Transverse colon (tissue), 4 donors: Measurements from ENCODE around the gene PDE2A. TPM values are rescaled to one million over a fixed set of nuclear protein-coding genes. Genes with fewer than 3 reads are reported as not detected.

Experiments used
- DNase-seq: peaks from one replicate; pipeline ENCODE4 v3.0.0-alpha.2; 2019
- H3K27ac ChIP-seq, 4 donors: fragments of 200-600 bp; sonication (generic); 2 replicates each; pipeline ENCODE4 v1.5.1; 2016 to 2018; ENCODE audit warnings: inconsistent platforms in 4 of 4
- H3K27me3 ChIP-seq: fragments of 200-600 bp; sonication (generic); 2 replicates; pipeline ENCODE4 v1.5.1; 2017; ENCODE audit warnings: inconsistent platforms
- H3K36me3 ChIP-seq, 4 donors: fragments of 200-600 bp; sonication (generic); 2 replicates each; pipeline ENCODE4 v1.5.1; 2017 to 2019; ENCODE audit warnings: inconsistent platforms in 4 of 4
- H3K4me1 ChIP-seq, 4 donors: fragments of 200-600 bp; sonication (generic); 2 replicates each; pipeline ENCODE4 v1.5.1; 2017 to 2020; ENCODE audit warnings: inconsistent platforms in 4 of 4
- H3K4me3 ChIP-seq, 4 donors: fragments of 200-600 bp; sonication (generic); 1 replicate in 1 of 4; 2 replicates in 3 of 4; pipeline versions ENCODE4 v1.5.1 to v1.6.1; 2017 to 2019; ENCODE audit warnings: inconsistent platforms in 4 of 4
- H3K9me3 ChIP-seq, 2 donors: fragments of 200-600 bp; sonication (generic); 2 replicates each; pipeline ENCODE4 v1.5.1; 2017 to 2019; ENCODE audit warnings: inconsistent platforms in 2 of 2
- EP300 ChIP-seq: sonication (generic); formaldehyde crosslinking; IDR thresholded peaks from one replicate; pipeline ENCODE4 v1.6.1; 2017; ENCODE audit warnings: antibody characterized with exemption, low read depth
- POLR2A ChIP-seq: fragments of 450-650 bp; IDR thresholded peaks from one replicate; pipeline ENCODE4 v1.6.1; 2016; ENCODE audit warnings: antibody characterized with exemption, mild to moderate bottlenecking, moderate library complexity
- POLR2AphosphoS5 ChIP-seq, 3 donors: sonication (generic); formaldehyde crosslinking; IDR thresholded peaks; one replicate each; pipeline ENCODE4 v1.6.1; 2016; ENCODE audit warnings: antibody characterized with exemption in 3 of 3
- WGBS, 2 donors: methylation state at CpG; one replicate each; pipeline ENCODE4 v1.1.5; 2018; ENCODE audit warnings: low coverage in 1 of 2; 5-methylcytosine and 5-hydroxymethylcytosine counted together
- in situ Hi-C, 4 donors: fragments of 200-750 bp; cut with MboI; loops; one replicate each; pipeline versions ENCODE4 v1.15.0 to v1.15.1; 2017; ENCODE audit warnings: low sequenced_read_pairs in 3 of 4, low pct_ligation_motif_present in 1 of 4, low pct_unique_long_range_greater_than_20kb in 1 of 4
- intact Hi-C: fragments of 100-400 bp; cut with DNase I; formaldehyde crosslinking; loops from one replicate; pipeline ENCODE4 v1.15.1; 2023; ENCODE audit warnings: low total_unique reads
- total RNA-seq, 4 donors: library from RNA; depleted of rRNA; stranded (reverse); fragments of >200 nt; gene quantifications; one replicate each; pipeline ENCODE4 v1.1.0, GENCODE V29; 2016
- TF ChIP-seq, protein P1 (sequence below), 5 experiments: fragments of 200-600 bp in 3 of 5; fragments of 450-650 bp in 2 of 5; sonication (generic) in 3 of 5; IDR thresholded peaks; 1 replicate in 2 of 5; 2 replicates in 3 of 5; pipeline ENCODE4 v1.5.1; 2016 to 2017; ENCODE audit warnings: antibody characterized with exemption in 5 of 5, inconsistent platforms in 3 of 5, mild to moderate bottlenecking in 2 of 5, moderate library complexity in 1 of 5

Gene PDE2A
- total RNA-seq, 4 donors from 2014 or later: 6.6 to 41.9 (median 17.1) TPM

- no peaks in the 10 kb centered on the region for H3K36me3 ChIP-seq
- no peak for DNase-seq
- intact Hi-C loops: loop anchor here (5.0 kb wide), 2 partner anchors 93 to 193 kb away; no protein-coding TSS in a partner anchor
- no peak overlapping the region for H3K4me3 ChIP-seq
- in situ Hi-C loops: no loop called here
- 65 to 67% methylated on average over 1 to 5 of the region's 5 CpGs for WGBS, 2 donors
- H3K27ac ChIP-seq: no peak overlapping the region
- TF ChIP-seq POLR2A (no peak), EP300 (no peak), POLR2AphosphoS5 (IDR thresholded peaks at IDR 0.05) (no peak)
- TF ChIP-seq, protein P1, sequence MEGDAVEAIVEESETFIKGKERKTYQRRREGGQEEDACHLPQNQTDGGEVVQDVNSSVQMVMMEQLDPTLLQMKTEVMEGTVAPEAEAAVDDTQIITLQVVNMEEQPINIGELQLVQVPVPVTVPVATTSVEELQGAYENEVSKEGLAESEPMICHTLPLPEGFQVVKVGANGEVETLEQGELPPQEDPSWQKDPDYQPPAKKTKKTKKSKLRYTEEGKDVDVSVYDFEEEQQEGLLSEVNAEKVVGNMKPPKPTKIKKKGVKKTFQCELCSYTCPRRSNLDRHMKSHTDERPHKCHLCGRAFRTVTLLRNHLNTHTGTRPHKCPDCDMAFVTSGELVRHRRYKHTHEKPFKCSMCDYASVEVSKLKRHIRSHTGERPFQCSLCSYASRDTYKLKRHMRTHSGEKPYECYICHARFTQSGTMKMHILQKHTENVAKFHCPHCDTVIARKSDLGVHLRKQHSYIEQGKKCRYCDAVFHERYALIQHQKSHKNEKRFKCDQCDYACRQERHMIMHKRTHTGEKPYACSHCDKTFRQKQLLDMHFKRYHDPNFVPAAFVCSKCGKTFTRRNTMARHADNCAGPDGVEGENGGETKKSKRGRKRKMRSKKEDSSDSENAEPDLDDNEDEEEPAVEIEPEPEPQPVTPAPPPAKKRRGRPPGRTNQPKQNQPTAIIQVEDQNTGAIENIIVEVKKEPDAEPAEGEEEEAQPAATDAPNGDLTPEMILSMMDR (IDR thresholded peaks at IDR 0.05): no peak
- H3K9me3 ChIP-seq: no peaks in the 10 kb centered on the region
- peaks cover 0 to 5% (median 2%) of the 10 kb centered on the region in 4 donors for H3K4me1 ChIP-seq
- peaks cover 58% of the 10 kb centered on the region for H3K27me3 ChIP-seq
These were observed 5.6 kb upstream of the PDE2A start for GRCh38 chr11:72679869-72680268.

GRCh38 chr11:72678524-72678923 lies 4.3 kb upstream of the PDE2A start:
- Histone ChIP-seq H3K27me3 (peaks cover 71% of the 10 kb centered on the region), H3K4me1 (peaks cover 0 to 5% (median 0%) of the 10 kb centered on the region in 4 donors), H3K4me3 (no peak overlapping the region), H3K36me3 (no peaks in the 10 kb centered on the region), H3K27ac (no peak overlapping the region), H3K9me3 (no peaks in the 10 kb centered on the region)
- intact Hi-C loops: no loop called here
- WGBS, 2 donors: 74 to 100% methylated on average over 2 to 8 of the region's 8 CpGs
- no peak for DNase-seq
- TF ChIP-seq POLR2AphosphoS5 (IDR thresholded peaks at IDR 0.05) (no peak), POLR2A (no peak), EP300 (no peak)
- TF ChIP-seq, protein P1 (IDR thresholded peaks at IDR 0.05): no peak
- in situ Hi-C loops: no loop called here

- TF ChIP-seq EP300 (no peak), POLR2A (no peak), POLR2AphosphoS5 (IDR thresholded peaks at IDR 0.05) (no peak)
- TF ChIP-seq, protein P1 (IDR thresholded peaks at IDR 0.05): no peak
- H3K27me3 ChIP-seq: peaks cover 86% of the 10 kb centered on the region
- H3K4me3 ChIP-seq: no peak overlapping the region
- H3K36me3 ChIP-seq: no peaks in the 10 kb centered on the region
- H3K4me1 ChIP-seq: peaks cover 0 to 5% (median 0%) of the 10 kb centered on the region in 4 donors
- peak; percentile 37 for DNase-seq
- 3% methylated on average over 30 of the region's 30 CpGs; no CpG with 5 or more reads in 1 of the 2 donors for WGBS, 2 donors
- no peaks in the 10 kb centered on the region for H3K9me3 ChIP-seq
- in situ Hi-C loops (no loop called here), intact Hi-C loops (no loop called here)
- H3K27ac ChIP-seq: no peak overlapping the region
These were observed 2.7 kb upstream of the PDE2A start for GRCh38 chr11:72676861-72677341.

GRCh38 chr11:72675221-72675620 lies 999 bp upstream of the PDE2A start:
- WGBS, 2 donors: 0 to 26% methylated on average over 1 to 2 of the region's 2 CpGs

More at GRCh38 chr11:72675221-72675620, 999 bp upstream of the PDE2A start:
- H3K4me3 ChIP-seq: no peak overlapping the region
- no peak for DNase-seq
- no peaks in the 10 kb centered on the region for H3K9me3 ChIP-seq
- TF ChIP-seq POLR2AphosphoS5 (IDR thresholded peaks at IDR 0.05) (no peak), POLR2A (no peak), EP300 (no peak)
- TF ChIP-seq, protein P1 (IDR thresholded peaks at IDR 0.05): no peak
- in situ Hi-C loops: no loop called here
- H3K27me3 ChIP-seq: peaks cover 95% of the 10 kb centered on the region
- peaks cover 0 to 5% (median 0%) of the 10 kb centered on the region in 4 donors for H3K4me1 ChIP-seq
- no peaks in the 10 kb centered on the region for H3K36me3 ChIP-seq
- no peak overlapping the region for H3K27ac ChIP-seq
- intact Hi-C loops: no loop called here
